Cardiac muscle cell (in vitro differentiated cells and primary cell): Measurements from ENCODE around the gene PM20D1. TPM values are rescaled to one million over a fixed set of nuclear protein-coding genes. Genes with fewer than 3 reads are reported as not detected.

Source experiments
- DNase-seq, 2 donors: peaks; one replicate each; pipeline versions ENCODE4 v3.0.0 to v3.0.0-alpha.2; 2010 to 2017; ENCODE audit warnings: low read depth in 1 of 2, low spot score in 1 of 2
- H3K27ac ChIP-seq: fragments of 200-600 bp; sonication (generic); 2 replicates; pipeline ENCODE4 v1.5.1; 2016
- H3K27me3 ChIP-seq: fragments of 200-600 bp; sonication (generic); 2 replicates; pipeline ENCODE4 v1.6.0; 2016; ENCODE audit warnings: control low read depth
- H3K36me3 ChIP-seq: fragments of 200-600 bp; sonication (generic); 2 replicates; pipeline ENCODE4 v1.5.1; 2016; ENCODE audit warnings: control low read depth
- H3K4me1 ChIP-seq: fragments of 200-600 bp; sonication (generic); 2 replicates; pipeline ENCODE4 v1.8.1; 2017; ENCODE audit warnings: low read depth, mild to moderate bottlenecking, mixed run types
- H3K4me3 ChIP-seq: fragments of 200-600 bp; sonication (generic); 2 replicates; pipeline ENCODE4 v1.5.1; 2016; ENCODE audit warnings: mild to moderate bottlenecking
- H3K9me3 ChIP-seq: fragments of 200-600 bp; sonication (generic); 2 replicates; pipeline ENCODE4 v1.5.1; 2017; ENCODE audit warnings: low read depth, mild to moderate bottlenecking, control low read depth
- polyA plus RNA-seq: library from polyadenylated mRNA; unstranded; fragments of >200 nt; fragmentation: Nextera tagmentation; extraction: Ambion mirVana; gene quantifications from 2 replicates; pipeline ENCODE4 v1.2.1, GENCODE V29; 2016
- total RNA-seq: library from RNA; depleted of rRNA; stranded (reverse); fragments of >200 nt; gene quantifications from 2 replicates; pipeline ENCODE4 v1.2.3, GENCODE V29; 2016
- TF ChIP-seq, protein P1 (sequence below): IDR thresholded peaks from 2 replicates; pipeline ENCODE4 v1.5.1; 2012; ENCODE audit warnings: low read depth, mild to moderate bottlenecking, low read length

Gene PM20D1
- total and polyA plus RNA-seq, 2 experiments from 2014 or later, result 0.18 TPM; not detected in 1

DNA sequence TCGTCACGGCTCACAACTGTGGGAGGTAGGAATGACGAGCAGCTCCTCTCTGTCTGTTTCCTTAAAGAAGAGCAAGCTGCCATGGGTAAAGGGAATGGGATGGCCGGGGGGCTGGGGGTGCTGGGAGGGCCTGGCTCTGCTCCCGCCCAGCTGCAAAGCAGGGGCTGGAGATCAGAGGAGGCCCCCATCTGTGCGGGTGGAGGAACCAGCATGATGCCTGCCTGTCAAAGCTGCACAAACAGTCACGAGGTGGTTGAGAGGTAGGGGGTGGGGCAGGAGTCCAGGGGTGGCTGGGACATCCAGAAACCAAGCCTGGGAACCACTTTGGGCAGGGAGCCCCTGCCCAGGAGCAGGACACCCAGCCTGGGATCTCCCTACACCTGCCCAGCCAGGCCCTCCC is 49.5 kb downstream of the PM20D1 start:
- TF ChIP-seq, protein P1, sequence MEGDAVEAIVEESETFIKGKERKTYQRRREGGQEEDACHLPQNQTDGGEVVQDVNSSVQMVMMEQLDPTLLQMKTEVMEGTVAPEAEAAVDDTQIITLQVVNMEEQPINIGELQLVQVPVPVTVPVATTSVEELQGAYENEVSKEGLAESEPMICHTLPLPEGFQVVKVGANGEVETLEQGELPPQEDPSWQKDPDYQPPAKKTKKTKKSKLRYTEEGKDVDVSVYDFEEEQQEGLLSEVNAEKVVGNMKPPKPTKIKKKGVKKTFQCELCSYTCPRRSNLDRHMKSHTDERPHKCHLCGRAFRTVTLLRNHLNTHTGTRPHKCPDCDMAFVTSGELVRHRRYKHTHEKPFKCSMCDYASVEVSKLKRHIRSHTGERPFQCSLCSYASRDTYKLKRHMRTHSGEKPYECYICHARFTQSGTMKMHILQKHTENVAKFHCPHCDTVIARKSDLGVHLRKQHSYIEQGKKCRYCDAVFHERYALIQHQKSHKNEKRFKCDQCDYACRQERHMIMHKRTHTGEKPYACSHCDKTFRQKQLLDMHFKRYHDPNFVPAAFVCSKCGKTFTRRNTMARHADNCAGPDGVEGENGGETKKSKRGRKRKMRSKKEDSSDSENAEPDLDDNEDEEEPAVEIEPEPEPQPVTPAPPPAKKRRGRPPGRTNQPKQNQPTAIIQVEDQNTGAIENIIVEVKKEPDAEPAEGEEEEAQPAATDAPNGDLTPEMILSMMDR, result no peak
- H3K9me3 ChIP-seq, result no peaks in the 10 kb centered on the region
- H3K27ac ChIP-seq, result peak overlapping the region; percentile 66
- H3K27me3 ChIP-seq, result no peaks in the 10 kb centered on the region
- peaks cover 28% of the 10 kb centered on the region for H3K36me3 ChIP-seq
- no peak overlapping the region for H3K4me3 ChIP-seq
- DNase-seq, result no peak
- H3K4me1 ChIP-seq, result peaks cover 30% of the 10 kb centered on the region

DNA sequence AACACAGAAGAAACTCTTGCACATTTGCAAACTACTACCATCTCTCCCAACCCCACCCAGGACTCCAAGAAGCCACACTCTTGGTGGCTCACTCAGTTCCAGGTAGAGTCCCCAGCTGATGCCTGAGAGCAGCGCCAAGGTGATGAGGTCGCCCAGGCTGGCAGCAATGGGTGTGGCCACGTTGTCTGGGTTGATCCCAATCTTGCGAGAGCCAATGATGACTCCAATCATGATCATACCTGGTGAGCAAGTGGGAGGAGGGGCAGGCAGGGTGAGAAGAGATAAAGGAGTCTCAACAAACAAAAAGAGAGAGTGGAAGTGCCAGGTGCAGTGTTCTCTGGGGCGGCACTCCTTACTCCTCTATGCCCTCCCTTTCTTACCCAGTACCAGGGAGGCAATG is 51.4 kb downstream of the PM20D1 start:
- Histone ChIP-seq H3K27ac (peak overlapping the region; percentile 85), H3K36me3 (peaks cover 43% of the 10 kb centered on the region), H3K9me3 (no peaks in the 10 kb centered on the region), H3K4me1 (peaks cover 30% of the 10 kb centered on the region), H3K27me3 (no peaks in the 10 kb centered on the region), H3K4me3 (no peak overlapping the region)
- TF ChIP-seq, protein P1, result no peak
- DNase-seq, result no peak

DNA sequence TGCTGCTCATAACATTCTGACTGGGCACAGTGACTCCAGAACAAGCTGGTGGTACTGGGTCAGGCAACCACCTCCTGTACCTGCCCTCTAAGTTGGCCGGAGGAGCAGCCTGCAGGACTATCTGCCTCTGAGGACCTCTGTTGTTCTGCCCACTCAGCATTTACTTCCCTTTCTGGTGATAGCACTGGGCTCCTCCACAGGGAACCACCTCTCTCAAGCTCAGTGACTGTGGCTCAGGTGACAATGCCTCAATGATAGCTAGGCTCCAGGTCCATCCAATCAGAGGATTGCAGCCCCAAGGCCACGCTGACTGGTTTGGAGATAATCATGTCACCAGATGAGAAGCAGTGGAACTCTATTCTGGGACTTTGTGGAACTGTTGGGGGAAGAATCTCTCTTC is 52.8 kb downstream of the PM20D1 start:
- H3K27ac ChIP-seq, result peak overlapping the region; percentile 85
- no peaks in the 10 kb centered on the region for H3K27me3 ChIP-seq
- no peak for DNase-seq
- peaks cover 29% of the 10 kb centered on the region for H3K4me1 ChIP-seq
- H3K9me3 ChIP-seq, result no peaks in the 10 kb centered on the region
- H3K4me3 ChIP-seq, result no peak overlapping the region
- peaks cover 54% of the 10 kb centered on the region for H3K36me3 ChIP-seq
- TF ChIP-seq, protein P1, result no peak

DNA sequence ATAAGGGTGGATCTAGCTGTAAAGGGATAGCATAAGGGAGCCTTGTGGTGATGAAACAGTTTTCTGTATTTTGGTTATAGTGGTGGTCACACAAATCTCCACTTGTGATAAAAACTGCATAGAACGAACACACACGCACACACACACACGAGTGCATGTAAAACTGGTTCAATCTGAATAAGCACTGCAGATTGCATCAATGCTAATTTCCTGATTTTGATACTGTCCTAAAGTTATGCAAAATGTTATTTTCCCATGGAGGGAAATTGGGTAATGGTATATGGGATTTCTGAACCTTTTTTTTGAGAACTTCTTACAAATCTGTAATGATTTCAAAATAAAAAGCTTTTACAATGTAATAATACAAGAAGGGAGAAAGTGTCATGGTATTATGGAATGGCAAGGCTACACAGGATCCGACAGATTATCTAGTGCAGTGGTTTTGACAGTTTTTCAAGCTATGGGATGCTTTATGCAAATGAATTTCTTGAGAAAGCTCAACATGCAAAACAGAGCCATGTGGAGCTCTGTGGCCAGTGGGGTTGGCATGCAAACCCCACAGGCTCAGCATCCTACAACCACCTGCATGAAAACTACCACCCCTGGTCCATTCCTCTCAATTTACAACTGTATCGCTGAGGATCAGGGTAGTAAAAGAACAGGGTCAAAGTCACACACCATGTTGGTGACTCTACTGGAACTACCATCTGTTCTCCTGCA is 55.8 kb downstream of the PM20D1 start:
- Histone ChIP-seq H3K27me3 (no peaks in the 10 kb centered on the region), H3K36me3 (peaks cover 70% of the 10 kb centered on the region), H3K9me3 (no peaks in the 10 kb centered on the region), H3K27ac (peak overlapping the region; percentile 80), H3K4me1 (peaks cover 10% of the 10 kb centered on the region), H3K4me3 (no peak overlapping the region)
- TF ChIP-seq, protein P1, result no peak
- DNase-seq, result no peak

DNA sequence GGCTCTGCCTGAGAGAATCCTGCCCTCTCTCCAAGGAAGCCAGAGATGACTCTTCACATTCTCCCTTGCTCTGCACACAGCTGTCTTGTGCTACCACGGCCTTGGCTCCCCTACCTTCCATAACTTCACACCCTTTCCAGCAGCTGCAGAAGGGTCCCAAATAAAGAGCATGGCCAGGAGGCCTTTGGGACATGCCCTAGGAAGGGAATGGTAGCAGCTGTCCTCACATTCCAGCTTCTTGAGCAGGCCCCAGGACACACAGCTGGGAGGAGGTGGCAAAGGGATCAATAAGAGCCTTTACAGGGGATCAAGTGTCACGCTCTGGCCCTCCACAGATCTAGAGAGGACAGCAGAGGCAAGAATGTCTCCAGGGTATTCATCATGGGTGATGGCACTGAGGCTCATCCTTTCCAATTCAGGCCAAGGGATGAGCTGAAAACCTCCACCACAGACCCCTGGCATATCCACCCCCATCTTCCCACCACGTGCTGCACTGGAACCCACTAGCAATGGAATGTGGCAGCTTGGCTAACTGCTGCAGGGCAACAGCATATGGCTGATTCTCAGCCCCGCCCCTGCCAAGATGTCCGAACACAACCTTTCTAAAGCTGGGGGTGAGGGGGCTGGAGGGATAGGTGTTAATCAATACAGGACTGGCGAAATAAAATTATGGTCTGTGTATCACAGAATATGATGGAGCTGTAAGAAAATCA is 56.8 kb downstream of the PM20D1 start:
- H3K4me1 ChIP-seq, result peaks cover 10% of the 10 kb centered on the region
- H3K27me3 ChIP-seq, result no peaks in the 10 kb centered on the region
- H3K36me3 ChIP-seq, result peaks cover 60% of the 10 kb centered on the region
- no peak overlapping the region for H3K4me3 ChIP-seq
- peak overlapping the region; percentile 80 for H3K27ac ChIP-seq
- H3K9me3 ChIP-seq, result no peaks in the 10 kb centered on the region
- no peak for DNase-seq
- TF ChIP-seq, protein P1, result no peak
